ENCODE results near the gene RSRC1. TPM values are rescaled to one million over a fixed set of nuclear protein-coding genes. Genes with fewer than 3 reads are reported as not detected.

Gene RSRC1
- total RNA-seq, 2 experiments from 2014 or later, result 76.3 to 78.1 TPM

GRCh38 chr3:158452334-158452733 lies 342.4 kb downstream of the RSRC1 start:
- ChIA-PET POLR2A (no interaction called here), CTCF (ENCODE audit: unreplicated experiment) (no interaction called here)
- no peak for DNase-seq (ENCODE audit: low spot score)
- Histone ChIP-seq H3K4me2 (ENCODE audit: low read length) (no peak overlapping the region), H2AFZ (ENCODE audit: low read length) (no peak overlapping the region), H3K9me3 (ENCODE audit: low read length) (no peaks in the 10 kb centered on the region), H3K27ac (ENCODE audit: low read depth, low read length, poor library complexity, severe bottlenecking) (no peak overlapping the region), H3K36me3 (ENCODE audit: insufficient read depth, low read length) (no peaks in the 10 kb centered on the region), H3K79me2 (ENCODE audit: insufficient read depth, low read depth, low read length) (no peaks in the 10 kb centered on the region), H3K9me2 (ENCODE audit: insufficient read depth, low read length) (no peaks in the 10 kb centered on the region), H3K4me1 (ENCODE audit: insufficient read depth, low read length, poor library complexity, severe bottlenecking) (no peaks in the 10 kb centered on the region), H3K4me3 (ENCODE audit: low read depth, low read length, poor library complexity, severe bottlenecking) (no peak overlapping the region), H4K20me1 (ENCODE audit: insufficient read depth, low read length) (no peaks in the 10 kb centered on the region)
- no peak for TF ChIP-seq EZH2phosphoT487 (IDR thresholded peaks at IDR 0.05; ENCODE audit: borderline replicate concordance, low read depth, low read length)
- no peak for TF ChIP-seq CTCF (conservative IDR thresholded peaks at IDR 0.05; ENCODE audit: low read length)
- intact Hi-C loops (cut with micrococcal nuclease; ENCODE audit: unreplicated experiment), result no loop called here
- no TSS peak for BruUV-seq (replicated peaks)

GRCh38 chr3:158453004-158453403 lies 343.1 kb downstream of the RSRC1 start:
- intact Hi-C loops (cut with micrococcal nuclease; ENCODE audit: unreplicated experiment), result no loop called here
- Histone ChIP-seq H4K20me1 (ENCODE audit: insufficient read depth, low read length) (no peaks in the 10 kb centered on the region), H3K4me1 (ENCODE audit: insufficient read depth, low read length, poor library complexity, severe bottlenecking) (no peaks in the 10 kb centered on the region), H3K27ac (ENCODE audit: low read depth, low read length, poor library complexity, severe bottlenecking) (no peak overlapping the region), H3K4me3 (ENCODE audit: low read depth, low read length, poor library complexity, severe bottlenecking) (no peak overlapping the region), H3K9me3 (ENCODE audit: low read length) (no peaks in the 10 kb centered on the region), H3K9me2 (ENCODE audit: insufficient read depth, low read length) (no peaks in the 10 kb centered on the region), H2AFZ (ENCODE audit: low read length) (no peak overlapping the region), H3K4me2 (ENCODE audit: low read length) (no peak overlapping the region), H3K79me2 (ENCODE audit: insufficient read depth, low read depth, low read length) (no peaks in the 10 kb centered on the region), H3K36me3 (ENCODE audit: insufficient read depth, low read length) (no peaks in the 10 kb centered on the region)
- no TSS peak for BruUV-seq (replicated peaks)
- no peak for DNase-seq (ENCODE audit: low spot score)
- ChIA-PET POLR2A (no interaction called here), CTCF (ENCODE audit: unreplicated experiment) (no interaction called here)
- TF ChIP-seq EZH2phosphoT487 (IDR thresholded peaks at IDR 0.05; ENCODE audit: borderline replicate concordance, low read depth, low read length) (no peak), CTCF (conservative IDR thresholded peaks at IDR 0.05; ENCODE audit: low read length) (no peak)

- no peak for DNase-seq (ENCODE audit: low spot score)
- Histone ChIP-seq H3K4me1 (ENCODE audit: insufficient read depth, low read length, poor library complexity, severe bottlenecking) (no peaks in the 10 kb centered on the region), H3K27ac (ENCODE audit: low read depth, low read length, poor library complexity, severe bottlenecking) (no peak overlapping the region), H3K4me2 (ENCODE audit: low read length) (0 out of 2 replicates have a peak overlapping the region, but pooled peaks have one; percentile 4), H3K36me3 (ENCODE audit: insufficient read depth, low read length) (no peaks in the 10 kb centered on the region), H3K79me2 (ENCODE audit: insufficient read depth, low read depth, low read length) (no peaks in the 10 kb centered on the region), H3K9me3 (ENCODE audit: low read length) (no peaks in the 10 kb centered on the region), H4K20me1 (ENCODE audit: insufficient read depth, low read length) (no peaks in the 10 kb centered on the region), H3K9me2 (ENCODE audit: insufficient read depth, low read length) (no peaks in the 10 kb centered on the region), H3K4me3 (ENCODE audit: low read depth, low read length, poor library complexity, severe bottlenecking) (no peak overlapping the region), H2AFZ (ENCODE audit: low read length) (no peak overlapping the region)
- CTCF ChIA-PET (ENCODE audit: unreplicated experiment), result no interaction called here
- intact Hi-C loops (cut with micrococcal nuclease; ENCODE audit: unreplicated experiment), result no loop called here
- POLR2A ChIA-PET, result no interaction called here
- no peak for TF ChIP-seq EZH2phosphoT487 (IDR thresholded peaks at IDR 0.05; ENCODE audit: borderline replicate concordance, low read depth, low read length)
- no peak for TF ChIP-seq CTCF (conservative IDR thresholded peaks at IDR 0.05; ENCODE audit: low read length)
- no TSS peak for BruUV-seq (replicated peaks)
Observed at GRCh38 chr3:158453865-158454264, 344.0 kb downstream of the RSRC1 start.
